Measurements from ENCODE around the gene ZBTB33.

Gene ZBTB33

DNA sequence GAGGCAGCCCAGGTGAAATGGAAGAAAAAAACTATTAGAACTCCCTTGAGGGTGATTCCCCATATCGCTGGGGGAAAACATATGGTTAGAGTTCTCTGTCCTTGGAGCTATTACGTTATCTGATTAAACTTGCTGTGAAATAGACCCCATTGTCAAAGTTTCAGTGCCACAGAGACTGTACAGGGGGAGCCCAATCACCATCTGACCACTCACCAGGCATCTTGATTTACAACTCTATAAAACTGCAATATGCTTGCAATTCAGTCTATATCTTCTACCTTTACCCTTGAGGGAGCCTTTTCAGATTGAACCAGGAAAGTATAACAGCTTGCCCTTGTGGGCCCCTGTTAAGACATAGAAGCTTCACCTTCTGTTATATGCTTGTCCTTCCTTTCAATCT, 42.4 kb downstream of the ZBTB33 start:
- H3K4me2 ChIP-seq (ENCODE audit: low read length, poor library complexity, severe bottlenecking): no peak overlapping the region
- H4K8ac ChIP-seq (ENCODE audit: low read length): no peak overlapping the region
- H3K23ac ChIP-seq (ENCODE audit: low read length in 2 of 2): no peak overlapping the region
- H2BK12ac ChIP-seq (ENCODE audit: low read length in 2 of 2): no peak overlapping the region
- 89% methylated on average over 2 of the region's 2 CpGs for WGBS
- H3K79me1 ChIP-seq (replicated peaks; ENCODE audit: low read length, poor library complexity, severe bottlenecking): no peaks in the 10 kb centered on the region
- H3K9ac ChIP-seq (ENCODE audit: low read length): no peak overlapping the region
- H2BK120ac ChIP-seq (ENCODE audit: low read depth, low read length): no peak overlapping the region
- H4K91ac ChIP-seq (ENCODE audit: low read length): no peak overlapping the region
- no peak overlapping the region for H2BK5ac ChIP-seq (ENCODE audit: low read depth, low read length, poor library complexity, severe bottlenecking)
- no peak overlapping the region for H3K4me3 ChIP-seq (ENCODE audit: insufficient read depth in 1 of 2, low read depth in 1 of 2, low read length in 2 of 2)
- no peaks in the 10 kb centered on the region for H3K4me1 ChIP-seq (ENCODE audit: control insufficient read depth, insufficient read depth, low read depth, low read length)
- no peak overlapping the region for H2BK15ac ChIP-seq (ENCODE audit: low read depth, poor library complexity, severe bottlenecking)
- no peak for DNase-seq
- no peak overlapping the region for H3K14ac ChIP-seq (ENCODE audit: low read length in 2 of 2)
- peaks cover 0 to 2% of the 10 kb centered on the region in 2 experiments for H3K27me3 ChIP-seq (ENCODE audit: control insufficient read depth in 1 of 2, insufficient read depth in 1 of 2, low read length in 2 of 2)
- no peaks in the 10 kb centered on the region for H3K36me3 ChIP-seq (ENCODE audit: control insufficient read depth in 1 of 2, insufficient read depth in 2 of 2, low read depth in 1 of 2, low read length in 2 of 2)
- H3K18ac ChIP-seq (ENCODE audit: low read depth in 1 of 2, low read length in 2 of 2): no peak overlapping the region
- H3K4ac ChIP-seq (ENCODE audit: low read depth in 1 of 2, low read length in 2 of 2): no peak overlapping the region
- no peaks in the 10 kb centered on the region for H3K9me3 ChIP-seq (ENCODE audit: control insufficient read depth, low read length)
- H3K27ac ChIP-seq (ENCODE audit: low read length, poor library complexity, severe bottlenecking): no peak overlapping the region
- H2AFZ ChIP-seq (ENCODE audit: low read depth, low read length): no peak overlapping the region
- no peak overlapping the region for H2AK5ac ChIP-seq (ENCODE audit: low read length, severe bottlenecking)

DNA sequence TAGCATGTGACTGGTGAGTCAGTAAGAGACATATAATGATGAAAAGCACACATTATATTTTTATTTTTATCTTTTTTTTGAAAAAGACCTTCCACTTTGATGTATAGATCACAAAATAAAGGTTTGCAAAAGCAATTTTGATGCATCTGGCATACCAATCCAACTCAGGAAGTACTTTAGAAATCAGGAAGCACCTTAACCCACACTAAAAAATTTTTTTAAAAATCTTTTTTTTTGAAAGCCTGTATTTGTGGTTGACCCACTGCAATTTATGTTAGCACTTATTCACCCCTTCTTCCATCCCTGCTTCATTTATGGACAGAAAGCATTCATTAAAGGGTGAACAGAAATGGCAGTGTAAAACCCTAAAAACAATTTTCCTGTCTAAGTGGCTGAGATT, 44.0 kb downstream of the ZBTB33 start:
- H3K36me3 ChIP-seq (ENCODE audit: control insufficient read depth in 1 of 2, insufficient read depth in 2 of 2, low read depth in 1 of 2, low read length in 2 of 2): no peaks in the 10 kb centered on the region
- no peak for DNase-seq

DNA sequence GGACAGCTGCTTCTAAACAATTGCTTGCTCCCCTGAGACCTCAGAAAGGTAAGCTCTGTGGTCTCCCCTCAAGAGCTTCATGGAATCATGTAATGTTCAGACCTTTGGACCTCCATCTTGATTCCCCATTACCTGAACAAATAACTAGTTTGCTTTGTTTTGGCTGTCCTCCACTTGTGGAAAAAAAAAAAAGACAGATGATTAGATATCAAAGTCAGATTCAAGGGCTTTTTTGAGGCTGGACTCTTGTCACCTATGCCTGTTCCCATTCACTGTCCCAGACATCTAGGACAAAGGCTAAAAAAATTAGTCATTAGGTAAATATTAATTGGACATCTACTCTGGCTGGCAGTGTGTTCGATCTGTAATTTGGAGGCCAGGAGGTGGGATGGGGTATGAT, 47.3 kb downstream of the ZBTB33 start:
- Histone ChIP-seq H2AK5ac (ENCODE audit: low read length, severe bottlenecking) (no peak overlapping the region), H2BK5ac (ENCODE audit: low read depth, low read length, poor library complexity, severe bottlenecking) (no peak overlapping the region), H2AFZ (ENCODE audit: low read depth, low read length) (no peak overlapping the region), H2BK120ac (ENCODE audit: low read depth, low read length) (no peak overlapping the region), H4K8ac (ENCODE audit: low read length) (no peak overlapping the region), H2BK12ac (ENCODE audit: low read length in 2 of 2) (no peak overlapping the region), H3K18ac (ENCODE audit: low read depth in 1 of 2, low read length in 2 of 2) (no peak overlapping the region), H3K14ac (ENCODE audit: low read length in 2 of 2) (no peak overlapping the region), H3K27me3 (ENCODE audit: control insufficient read depth in 1 of 2, insufficient read depth in 1 of 2, low read length in 2 of 2) (peaks cover 0 to 9% of the 10 kb centered on the region in 2 experiments), H3K4me2 (ENCODE audit: low read length, poor library complexity, severe bottlenecking) (no peak overlapping the region), H3K4ac (ENCODE audit: low read depth in 1 of 2, low read length in 2 of 2) (no peak overlapping the region), H4K91ac (ENCODE audit: low read length) (no peak overlapping the region), H3K27ac (ENCODE audit: low read length, poor library complexity, severe bottlenecking) (no peak overlapping the region), H2BK15ac (ENCODE audit: low read depth, poor library complexity, severe bottlenecking) (no peak overlapping the region), H3K79me1 (replicated peaks; ENCODE audit: low read length, poor library complexity, severe bottlenecking) (no peaks in the 10 kb centered on the region), H3K36me3 (ENCODE audit: control insufficient read depth in 1 of 2, insufficient read depth in 2 of 2, low read depth in 1 of 2, low read length in 2 of 2) (no peaks in the 10 kb centered on the region), H3K4me3 (ENCODE audit: insufficient read depth in 1 of 2, low read depth in 1 of 2, low read length in 2 of 2) (no peak overlapping the region), H3K4me1 (ENCODE audit: control insufficient read depth, insufficient read depth, low read depth, low read length) (peaks cover 2% of the 10 kb centered on the region), H3K23ac (ENCODE audit: low read length in 2 of 2) (no peak overlapping the region), H3K9me3 (ENCODE audit: control insufficient read depth, low read length) (no peaks in the 10 kb centered on the region), H3K9ac (ENCODE audit: low read length) (no peak overlapping the region)
- no peak for DNase-seq
- no CpG with 5 or more reads among the region's 1 CpG for WGBS

More for the DNA sequence above, 44.0 kb downstream of the ZBTB33 start:
- H3K18ac ChIP-seq (ENCODE audit: low read depth in 1 of 2, low read length in 2 of 2): no peak overlapping the region
- no peak overlapping the region for H2BK12ac ChIP-seq (ENCODE audit: low read length in 2 of 2)
- no peak overlapping the region for H3K27ac ChIP-seq (ENCODE audit: low read length, poor library complexity, severe bottlenecking)
- H2AK5ac ChIP-seq (ENCODE audit: low read length, severe bottlenecking): no peak overlapping the region
- no peak overlapping the region for H3K23ac ChIP-seq (ENCODE audit: low read length in 2 of 2)
- no peak overlapping the region for H2BK15ac ChIP-seq (ENCODE audit: low read depth, poor library complexity, severe bottlenecking)
- no peak overlapping the region for H3K9ac ChIP-seq (ENCODE audit: low read length)
- no peak overlapping the region for H2BK120ac ChIP-seq (ENCODE audit: low read depth, low read length)
- no peaks in the 10 kb centered on the region for H3K79me1 ChIP-seq (replicated peaks; ENCODE audit: low read length, poor library complexity, severe bottlenecking)
- H3K4me2 ChIP-seq (ENCODE audit: low read length, poor library complexity, severe bottlenecking): no peak overlapping the region
- H3K14ac ChIP-seq (ENCODE audit: low read length in 2 of 2): no peak overlapping the region
- H3K27me3 ChIP-seq (ENCODE audit: control insufficient read depth in 1 of 2, insufficient read depth in 1 of 2, low read length in 2 of 2): peaks cover 0 to 2% of the 10 kb centered on the region in 2 experiments
- no peaks in the 10 kb centered on the region for H3K4me1 ChIP-seq (ENCODE audit: control insufficient read depth, insufficient read depth, low read depth, low read length)
- no peak overlapping the region for H3K4ac ChIP-seq (ENCODE audit: low read depth in 1 of 2, low read length in 2 of 2)
- no peak overlapping the region for H2BK5ac ChIP-seq (ENCODE audit: low read depth, low read length, poor library complexity, severe bottlenecking)
- no peak overlapping the region for H4K8ac ChIP-seq (ENCODE audit: low read length)
- H4K91ac ChIP-seq (ENCODE audit: low read length): no peak overlapping the region
- no peak overlapping the region for H2AFZ ChIP-seq (ENCODE audit: low read depth, low read length)
- H3K4me3 ChIP-seq (ENCODE audit: insufficient read depth in 1 of 2, low read depth in 1 of 2, low read length in 2 of 2): no peak overlapping the region
- H3K9me3 ChIP-seq (ENCODE audit: control insufficient read depth, low read length): no peaks in the 10 kb centered on the region

DNA sequence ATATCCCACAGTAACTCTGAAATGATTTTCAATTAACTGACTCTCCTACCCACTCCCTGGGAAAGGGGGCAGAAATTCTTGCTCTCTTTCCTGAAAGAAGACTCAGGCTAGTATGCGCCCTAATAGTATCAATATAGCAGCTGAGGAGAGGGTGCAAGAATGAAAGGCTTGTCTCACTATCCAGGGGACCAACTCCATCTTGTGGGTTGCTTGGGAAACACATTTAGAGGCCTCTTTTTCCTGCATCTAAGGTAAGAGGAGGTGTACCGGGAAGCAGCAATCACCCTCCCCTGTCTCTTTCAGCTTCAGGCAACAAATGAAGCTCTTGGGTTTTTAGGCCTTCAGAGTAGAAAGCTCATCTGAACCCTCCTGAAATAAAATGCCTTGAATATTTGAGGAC, 49.3 kb downstream of the ZBTB33 start:
- H2BK12ac ChIP-seq (ENCODE audit: low read length in 2 of 2): no peak overlapping the region
- H3K14ac ChIP-seq (ENCODE audit: low read length in 2 of 2): no peak overlapping the region
- H3K18ac ChIP-seq (ENCODE audit: low read depth in 1 of 2, low read length in 2 of 2): no peak overlapping the region
- no peak overlapping the region for H4K91ac ChIP-seq (ENCODE audit: low read length)
- H3K4me1 ChIP-seq (ENCODE audit: control insufficient read depth, insufficient read depth, low read depth, low read length): peaks cover 2% of the 10 kb centered on the region
- no peak overlapping the region for H3K23ac ChIP-seq (ENCODE audit: low read length in 2 of 2)
- no peak overlapping the region for H2BK120ac ChIP-seq (ENCODE audit: low read depth, low read length)
- H4K8ac ChIP-seq (ENCODE audit: low read length): no peak overlapping the region
- no peak overlapping the region for H3K27ac ChIP-seq (ENCODE audit: low read length, poor library complexity, severe bottlenecking)
- DNase-seq: no peak
- no peak overlapping the region for H3K9ac ChIP-seq (ENCODE audit: low read length)
- H3K36me3 ChIP-seq (ENCODE audit: control insufficient read depth in 1 of 2, insufficient read depth in 2 of 2, low read depth in 1 of 2, low read length in 2 of 2): no peaks in the 10 kb centered on the region
- H2BK5ac ChIP-seq (ENCODE audit: low read depth, low read length, poor library complexity, severe bottlenecking): no peak overlapping the region
- no peak overlapping the region for H2AFZ ChIP-seq (ENCODE audit: low read depth, low read length)
- H3K27me3 ChIP-seq (ENCODE audit: control insufficient read depth in 1 of 2, insufficient read depth in 1 of 2, low read length in 2 of 2): peaks cover 4 to 21% of the 10 kb centered on the region in 2 experiments
- WGBS: 88% methylated on average over 1 of the region's 2 CpGs
- H3K79me1 ChIP-seq (replicated peaks; ENCODE audit: low read length, poor library complexity, severe bottlenecking): no peaks in the 10 kb centered on the region
- no peak overlapping the region for H3K4me3 ChIP-seq (ENCODE audit: insufficient read depth in 1 of 2, low read depth in 1 of 2, low read length in 2 of 2)
- no peak overlapping the region for H2AK5ac ChIP-seq (ENCODE audit: low read length, severe bottlenecking)
- H2BK15ac ChIP-seq (ENCODE audit: low read depth, poor library complexity, severe bottlenecking): no peak overlapping the region
- no peak overlapping the region for H3K4me2 ChIP-seq (ENCODE audit: low read length, poor library complexity, severe bottlenecking)
- no peak overlapping the region for H3K4ac ChIP-seq (ENCODE audit: low read depth in 1 of 2, low read length in 2 of 2)
- no peaks in the 10 kb centered on the region for H3K9me3 ChIP-seq (ENCODE audit: control insufficient read depth, low read length)

Measured in mesenchymal stem cell (in vitro differentiated cells and primary cell).